GM15510 (cell line): ENCODE data around the gene DIPK1A.

Experiments
- POLR2A ChIP-seq: IDR thresholded peaks from 3 replicates; pipeline ENCODE4 v1.6.1; 2011; ENCODE audit warnings: borderline replicate concordance; ENCODE audit not compliant: insufficient read length; ENCODE audit errors: extremely low read depth

Gene DIPK1A

GRCh38 chr1:92964998-92965397 lies 3.7 kb upstream of the DIPK1A start:
- no peak for TF ChIP-seq POLR2A

DNA sequence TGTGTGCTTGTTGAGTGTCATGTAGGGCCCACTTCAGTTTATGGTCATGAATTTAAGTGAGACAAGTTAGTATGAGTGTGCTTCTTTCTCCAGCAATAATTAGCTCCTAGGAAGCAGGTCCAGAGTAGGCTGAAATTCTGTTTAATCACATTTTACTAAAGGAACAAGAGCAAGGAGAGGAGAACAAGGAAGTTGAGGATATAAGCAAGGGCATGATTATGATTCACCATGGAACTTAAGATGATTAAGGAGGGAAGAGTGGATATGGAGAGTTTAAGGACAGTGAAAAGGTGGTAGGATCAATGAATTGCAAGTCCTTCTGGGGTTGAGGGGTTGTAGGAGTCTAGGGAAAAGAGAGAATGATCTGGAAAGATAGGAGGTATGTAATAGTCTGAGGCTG lies 3.1 kb upstream of the DIPK1A start:
- TF ChIP-seq POLR2A = no peak

DNA sequence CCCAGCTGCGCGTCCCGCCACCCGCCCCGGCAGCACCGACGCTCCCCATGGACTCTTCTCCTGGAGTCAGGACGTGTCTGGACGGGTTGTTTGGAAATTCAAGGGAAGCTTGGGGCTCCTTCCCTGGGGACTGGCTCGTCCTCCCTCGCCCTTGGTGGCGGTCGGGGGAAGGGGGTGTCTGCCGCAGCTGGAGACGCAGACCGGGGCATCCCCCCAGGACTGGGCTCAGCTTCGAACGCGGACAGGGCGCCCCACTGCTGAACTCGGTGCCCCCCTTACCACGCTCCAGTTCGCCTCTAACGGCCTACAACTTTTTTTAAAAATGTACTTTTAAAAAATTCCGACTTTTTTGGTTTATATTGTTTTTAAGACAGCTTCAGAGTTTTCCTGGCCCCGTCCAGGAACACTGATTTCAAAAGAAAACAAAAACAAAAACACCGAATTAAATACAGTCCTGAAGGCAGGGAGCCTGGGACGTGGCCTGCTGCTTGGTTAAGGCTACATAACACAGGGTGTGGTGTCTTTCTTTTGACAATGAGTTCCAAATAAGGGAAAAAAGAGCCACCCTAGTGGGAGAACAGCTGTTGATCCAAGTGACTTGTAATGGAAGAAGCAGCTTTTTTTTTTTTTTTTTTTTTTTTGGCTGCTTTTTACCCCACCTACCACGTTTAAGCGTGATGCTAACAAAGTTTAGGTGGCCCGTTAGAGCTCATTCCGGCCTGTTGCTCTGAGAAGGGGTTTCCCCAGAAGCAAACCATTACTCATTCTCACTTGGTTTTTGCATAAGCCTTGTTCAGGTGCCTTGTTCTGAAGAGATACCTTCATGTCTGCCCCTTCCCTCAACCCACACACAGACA lies 862 bp upstream of the DIPK1A start:
- no peak for TF ChIP-seq POLR2A

GRCh38 chr1:92960395-92961130 lies 699 bp downstream of the DIPK1A start:
- no peak for TF ChIP-seq POLR2A

DNA sequence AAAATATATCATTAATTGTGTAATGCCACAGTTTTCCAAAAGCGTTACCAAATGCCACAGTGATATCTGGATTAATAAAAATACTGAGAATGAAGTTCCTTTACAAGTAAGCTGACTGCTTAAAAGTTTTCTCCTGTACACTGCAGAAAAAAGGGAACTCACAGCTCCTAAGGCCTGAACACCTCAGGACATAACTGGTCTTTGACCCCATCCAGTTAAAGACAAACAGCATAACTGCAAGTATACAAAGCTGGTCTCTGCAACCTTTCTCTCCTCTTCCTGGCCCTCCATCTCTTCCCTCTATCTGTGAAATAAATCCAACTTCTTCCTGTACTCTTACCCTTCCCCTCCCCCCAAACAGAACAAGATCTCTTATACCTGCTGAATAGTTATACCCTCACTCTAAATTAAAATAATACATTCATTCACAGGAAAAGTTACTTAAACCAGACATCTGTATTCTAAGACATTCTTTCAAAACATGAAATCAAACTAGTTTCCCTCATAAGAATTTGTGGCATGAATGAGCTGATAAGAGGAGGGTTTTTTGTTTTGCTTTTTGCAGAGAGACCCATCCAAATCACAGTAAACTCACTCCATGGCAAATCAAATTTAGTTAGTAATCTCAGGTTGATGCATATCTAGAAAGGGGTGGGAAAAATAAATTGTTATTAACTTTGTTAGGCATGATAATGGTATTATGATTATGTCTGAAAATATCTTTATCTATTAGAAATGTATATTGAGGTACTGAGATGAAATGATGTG lies 2.9 kb downstream of the DIPK1A start:
- TF ChIP-seq POLR2A = no peak

GRCh38 chr1:92957030-92957734 lies 4.1 kb downstream of the DIPK1A start:
- TF ChIP-seq POLR2A = no peak

- no peak for TF ChIP-seq POLR2A
Observed at GRCh38 chr1:92956254-92957029, 4.8 kb downstream of the DIPK1A start.

GRCh38 chr1:92953491-92953890 lies 7.8 kb downstream of the DIPK1A start:
- TF ChIP-seq POLR2A = no peak

DNA sequence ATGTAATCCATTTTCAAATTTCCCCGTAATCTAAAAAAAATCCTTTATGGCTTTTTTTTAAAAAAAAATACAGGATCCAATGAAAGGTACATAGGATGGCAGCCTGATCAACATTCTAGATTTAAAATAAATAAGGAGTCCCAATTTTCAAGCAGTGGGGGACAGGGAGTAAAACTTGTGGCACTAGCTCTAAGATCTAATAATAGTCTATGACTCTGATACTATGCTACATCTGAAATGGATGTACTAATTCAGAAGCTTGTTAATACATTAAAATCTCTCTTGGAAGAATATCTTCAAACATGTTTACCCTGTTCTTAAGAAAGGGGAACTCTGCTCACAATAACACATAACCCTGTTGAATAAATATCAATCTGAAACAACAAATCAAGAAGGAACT lies 8.5 kb downstream of the DIPK1A start:
- TF ChIP-seq POLR2A = no peak

DNA sequence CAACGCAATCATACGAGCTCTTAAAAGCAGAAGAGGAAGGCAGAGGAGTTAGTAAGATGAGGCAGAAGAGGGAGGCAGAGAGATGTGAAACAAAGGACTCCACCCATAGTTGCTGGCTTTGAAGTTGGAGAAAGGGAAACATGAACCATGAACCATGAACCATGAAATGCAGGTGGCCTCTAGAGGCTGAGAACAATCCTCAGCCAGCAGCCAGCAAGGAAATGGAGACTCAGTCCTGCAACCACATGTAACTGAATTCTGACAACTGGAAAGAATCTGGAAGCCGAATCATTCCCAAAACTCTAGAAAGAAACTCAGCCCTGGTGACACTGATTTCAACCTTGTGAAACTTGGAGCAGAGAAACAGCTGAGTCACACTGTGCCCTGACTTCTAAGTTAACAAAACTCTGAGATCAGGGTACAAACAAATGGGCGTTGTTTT lies 10.1 kb downstream of the DIPK1A start:
- TF ChIP-seq POLR2A = peak; percentile 15

GRCh38 chr1:92949937-92950817 lies 11.1 kb downstream of the DIPK1A start:
- no peak for TF ChIP-seq POLR2A

GRCh38 chr1:92948071-92948470 lies 13.2 kb downstream of the DIPK1A start:
- no peak for TF ChIP-seq POLR2A
